CD14-positive monocyte (primary cell): ENCODE results near the gene SBF1. TPM values are rescaled to one million over a fixed set of nuclear protein-coding genes. Genes with fewer than 3 reads are reported as not detected.

Experiments used
- DNase-seq, 3 donors: peaks; one replicate each; pipeline ENCODE4 v3.0.0-alpha.2; 2011 to 2022
- H2AFZ ChIP-seq: 2 replicates; pipeline ENCODE4 v1.6.0; 2012; ENCODE audit warnings: mild to moderate bottlenecking, low read depth, low read length, inconsistent platforms; ENCODE audit not compliant: insufficient read depth, poor library complexity, severe bottlenecking
- H3K27ac ChIP-seq, 2 donors: 1 replicate in 1 of 2; 2 replicates in 1 of 2; pipeline ENCODE4 v1.5.1; 2012 to 2013; ENCODE audit warnings: low read length in 2 of 2, control low read depth in 1 of 2, inconsistent platforms in 1 of 2, low read depth in 1 of 2, mild to moderate bottlenecking in 1 of 2
- H3K27me3 ChIP-seq, 2 donors: one replicate each; pipeline versions ENCODE4 v1.6.0 to v1.6.1; 2011 to 2013; ENCODE audit warnings: low read length in 2 of 2; ENCODE audit not compliant: control insufficient read depth in 2 of 2, insufficient read depth in 2 of 2
- H3K36me3 ChIP-seq, 2 donors: replicated peaks in 1 of 2; 1 replicate in 1 of 2; 2 replicates in 1 of 2; pipeline versions ENCODE4 v1.5.1 to v1.6.1; 2012 to 2013; ENCODE audit warnings: low read length in 2 of 2, control low read depth in 1 of 2, inconsistent platforms in 1 of 2, mild to moderate bottlenecking in 1 of 2; ENCODE audit not compliant: insufficient read depth in 2 of 2, control insufficient read depth in 1 of 2
- H3K4me1 ChIP-seq, 2 donors: 1 replicate in 1 of 2; 2 replicates in 1 of 2; pipeline versions ENCODE4 v1.5.1 to v1.6.1; 2012 to 2013; ENCODE audit warnings: low read length in 2 of 2, control low read depth in 1 of 2, inconsistent platforms in 1 of 2, mild to moderate bottlenecking in 1 of 2, moderate library complexity in 1 of 2; ENCODE audit not compliant: insufficient read depth in 2 of 2, control insufficient read depth in 1 of 2
- H3K4me2 ChIP-seq: replicated peaks from 2 replicates; pipeline ENCODE3; 2012; ENCODE audit warnings: low read length, moderate library complexity, mild to moderate bottlenecking; ENCODE audit not compliant: poor library complexity, severe bottlenecking; ENCODE audit errors: extremely low read depth
- H3K4me3 ChIP-seq, 3 experiments: fragments of 200-600 bp in 1 of 3; sonication (generic) in 1 of 3; replicated peaks in 1 of 3; 1 replicate in 2 of 3; 2 replicates in 1 of 3; pipeline ENCODE4 v1.5.1; 2011 to 2013; ENCODE audit warnings: low read length in 3 of 3, mild to moderate bottlenecking in 3 of 3, control low read depth in 2 of 3, low read depth in 2 of 3, inconsistent platforms in 1 of 3, moderate library complexity in 1 of 3
- H3K79me2 ChIP-seq: 2 replicates; pipeline ENCODE4 v1.6.0; 2012; ENCODE audit warnings: mild to moderate bottlenecking, control low read depth, inconsistent platforms, low read length, moderate library complexity; ENCODE audit not compliant: insufficient read depth
- H3K9ac ChIP-seq: 2 replicates; pipeline ENCODE4 v1.6.0; 2017; ENCODE audit warnings: low read length, mild to moderate bottlenecking; ENCODE audit not compliant: insufficient read depth, poor library complexity, severe bottlenecking
- H3K9me3 ChIP-seq, 2 donors: replicated peaks in 1 of 2; 1 replicate in 1 of 2; 2 replicates in 1 of 2; pipeline versions ENCODE4 v1.5.1 to v1.6.1; 2012 to 2013; ENCODE audit warnings: low read length in 2 of 2, control low read depth in 1 of 2; ENCODE audit not compliant: control insufficient read depth in 1 of 2, insufficient read depth in 1 of 2
- H4K20me1 ChIP-seq: 2 replicates; pipeline ENCODE4 v1.6.0; 2012; ENCODE audit warnings: mild to moderate bottlenecking, low read length, control low read depth, moderate library complexity; ENCODE audit not compliant: insufficient read depth
- H3K27ac Mint-ChIP-seq, 7 donors: one replicate each; pipeline ENCODE4 v1.8.0; 2020; ENCODE audit warnings: mild to moderate bottlenecking in 7 of 7, mixed read lengths in 7 of 7, moderate library complexity in 6 of 7, inconsistent platforms in 2 of 7
- H3K27me3 Mint-ChIP-seq, 3 donors: one replicate each; pipeline ENCODE4 v1.8.0; 2021 to 2022; ENCODE audit warnings: low read depth in 3 of 3, mild to moderate bottlenecking in 3 of 3, mixed read lengths in 3 of 3, moderate library complexity in 3 of 3, inconsistent platforms in 1 of 3
- H3K36me3 Mint-ChIP-seq, 2 donors: one replicate each; pipeline ENCODE4 v1.8.0; 2020; ENCODE audit warnings: mixed read lengths in 2 of 2, inconsistent platforms in 1 of 2, mild to moderate bottlenecking in 1 of 2
- H3K4me1 Mint-ChIP-seq: one replicate; pipeline ENCODE4 v1.8.0; 2020; ENCODE audit warnings: mild to moderate bottlenecking, mixed read lengths
- H3K4me3 Mint-ChIP-seq, 2 donors: one replicate each; pipeline ENCODE4 v1.8.0; 2020; ENCODE audit warnings: mild to moderate bottlenecking in 2 of 2, mixed read lengths in 2 of 2, moderate library complexity in 1 of 2
- H3K9me3 Mint-ChIP-seq, 7 donors: one replicate each; pipeline ENCODE4 v1.8.0; 2020 to 2022; ENCODE audit warnings: mixed read lengths in 7 of 7, mild to moderate bottlenecking in 6 of 7, moderate library complexity in 6 of 7, inconsistent platforms in 2 of 7
- CTCF ChIP-seq: fragments of 200-600 bp; IDR thresholded peaks from one replicate; pipeline ENCODE4 v1.8.0; 2022; ENCODE audit warnings: antibody characterized with exemption, mild to moderate bottlenecking
- WGBS: methylation state at CpG from one replicate; pipeline ENCODE4 v1.1.5; 2013; ENCODE audit warnings: missing lambda C conversion rate; ENCODE audit not compliant: insufficient coverage; 5-methylcytosine and 5-hydroxymethylcytosine counted together
- intact Hi-C, 2 donors: fragments of 100-400 bp; cut with micrococcal nuclease; formaldehyde crosslinking; loops; one replicate each; pipeline versions ENCODE4 v1.15.0 to v1.15.1; 2023
- polyA plus RNA-seq, 3 donors: library from polyadenylated mRNA; depleted of rRNA in 1 of 3; unstranded in 2 of 3; stranded (reverse) in 1 of 3; fragments of 300-500 nt in 2 of 3; fragments of >200 nt in 1 of 3; fragmentation: Illumina TruSeq in 2 of 3; gene quantifications; 1 replicate in 2 of 3; 2 replicates in 1 of 3; pipeline ENCODE4 v1.2.3, GENCODE V29; 2012 to 2021

The SBF1 gene
- polyA plus RNA-seq, 3 donors: 4.0 to 45.9 (median 6.2) TPM

GRCh38 chr22:50488006-50488677, 13.3 kb upstream of the SBF1 start:
- Histone ChIP-seq H2AFZ (no peak overlapping the region), H3K4me2 (no peak overlapping the region), H4K20me1 (no peaks in the 10 kb centered on the region), H3K9me3 (no peaks in the 10 kb centered on the region), H3K4me1 (peaks cover 0 to 9% of the 10 kb centered on the region in 2 donors), H3K79me2 (no peaks in the 10 kb centered on the region), H3K27me3 (peaks cover 0 to 5% of the 10 kb centered on the region in 2 donors), H3K36me3 (no peaks in the 10 kb centered on the region), H3K27ac (no peak overlapping the region), H3K9ac (no peak overlapping the region), H3K4me3 (no peak overlapping the region)
- DNase-seq: no peak
- Mint-ChIP-seq H3K27ac (no peak overlapping the region), H3K4me1 (peaks cover 8% of the 10 kb centered on the region), H3K9me3 (peaks cover 0 to under 1% (median 0%) of the 10 kb centered on the region in 7 donors), H3K36me3 (no peaks in the 10 kb centered on the region), H3K27me3 (peaks cover 8 to 29% (median 12%) of the 10 kb centered on the region in 3 donors), H3K4me3 (no peak overlapping the region)
- intact Hi-C loops: no loop called here
- no peak for TF ChIP-seq CTCF
- WGBS: 84% methylated on average over 3 of the region's 18 CpGs

- no peak for TF ChIP-seq CTCF
- Histone ChIP-seq H3K4me3 (no peak overlapping the region), H3K9me3 (no peaks in the 10 kb centered on the region), H2AFZ (no peak overlapping the region), H3K27me3 (peaks cover 0 to 12% of the 10 kb centered on the region in 2 donors), H4K20me1 (no peaks in the 10 kb centered on the region), H3K79me2 (no peaks in the 10 kb centered on the region), H3K36me3 (no peaks in the 10 kb centered on the region), H3K4me1 (peaks cover 0 to 9% of the 10 kb centered on the region in 2 donors), H3K9ac (no peak overlapping the region), H3K27ac (no peak overlapping the region), H3K4me2 (no peak overlapping the region)
- Mint-ChIP-seq H3K36me3 (no peaks in the 10 kb centered on the region), H3K4me1 (peaks cover 8% of the 10 kb centered on the region), H3K4me3 (no peak overlapping the region), H3K27ac (no peak overlapping the region), H3K9me3 (peaks cover 0 to 3% (median 0%) of the 10 kb centered on the region in 7 donors), H3K27me3 (peaks cover 10 to 36% (median 17%) of the 10 kb centered on the region in 3 donors)
- intact Hi-C loops: no loop called here
- DNase-seq: no peak
- WGBS: 86% methylated on average over 8 of the region's 23 CpGs
Observed at GRCh38 chr22:50487290-50488005, 12.6 kb upstream of the SBF1 start.
